ENCODE results near the gene PGRMC1.

- TF ChIP-seq CTCF (IDR thresholded peaks at IDR 0.05; ENCODE audit: poor library complexity), result no peak
- no peak for TF ChIP-seq EZH2 (IDR thresholded peaks at IDR 0.05; ENCODE audit: borderline replicate concordance)
- TF ChIP-seq EZH2phosphoT487 (IDR thresholded peaks at IDR 0.05; ENCODE audit: low read depth, severe bottlenecking, unreplicated experiment), result no peak
Observed at GRCh38 chrX:119206203-119206602, 29.9 kb upstream of the PGRMC1 start.

Data from hepatocyte (in vitro differentiated cells).